HEK293 (cell line): ENCODE results near the gene LRRC59.

Experiments used
- GLI4 ChIP-seq: fragments of 450-650 bp; formaldehyde crosslinking; IDR thresholded peaks from 2 replicates; pipeline ENCODE4 v1.5.1; 2016; ENCODE audit warnings: missing biosample characterization, missing genetic modification characterization
- KLF1 ChIP-seq: fragments of 450-650 bp; formaldehyde crosslinking; IDR thresholded peaks from 2 replicates; pipeline ENCODE4 v1.5.1; 2016; ENCODE audit warnings: missing biosample characterization, missing genetic modification characterization
- MYNN ChIP-seq: fragments of 450-650 bp; formaldehyde crosslinking; IDR thresholded peaks from 2 replicates; pipeline ENCODE4 v1.5.1; 2016; ENCODE audit warnings: missing biosample characterization, missing genetic modification characterization, borderline replicate concordance
- PBX3 ChIP-seq: sonication (generic); formaldehyde crosslinking; IDR thresholded peaks from 2 replicates; pipeline ENCODE4 v1.8.1; 2022; ENCODE audit warnings: mild to moderate bottlenecking, moderate library complexity, missing genetic modification reagents
- ZBTB20 ChIP-seq: fragments of 450-650 bp; formaldehyde crosslinking; IDR thresholded peaks from 2 replicates; pipeline ENCODE4 v1.5.1; 2016; ENCODE audit warnings: missing biosample characterization, missing genetic modification characterization
- ZBTB7A ChIP-seq: fragments of 450-650 bp; formaldehyde crosslinking; IDR thresholded peaks from 2 replicates; pipeline ENCODE4 v1.5.1; 2016; ENCODE audit warnings: low read depth, missing biosample characterization, missing genetic modification characterization
- ZNF175 ChIP-seq: fragments of 450-650 bp; formaldehyde crosslinking; IDR thresholded peaks from 2 replicates; pipeline ENCODE4 v1.5.1; 2016; ENCODE audit warnings: missing biosample characterization, missing genetic modification characterization
- ZNF266 ChIP-seq: fragments of 450-650 bp; formaldehyde crosslinking; IDR thresholded peaks from 2 replicates; pipeline ENCODE4 v1.5.1; 2016; ENCODE audit warnings: missing biosample characterization, missing genetic modification characterization, low read depth
- ZNF292 ChIP-seq: fragments of 450-650 bp; formaldehyde crosslinking; IDR thresholded peaks from 2 replicates; pipeline ENCODE4 v1.5.1; 2016; ENCODE audit warnings: low read depth, missing biosample characterization, missing genetic modification characterization, borderline replicate concordance
- ZNF571 ChIP-seq: fragments of 450-650 bp; formaldehyde crosslinking; IDR thresholded peaks from 2 replicates; pipeline ENCODE4 v1.5.0; 2017; ENCODE audit warnings: missing biosample characterization, missing genetic modification characterization
- ZNF707 ChIP-seq: fragments of 450-650 bp; formaldehyde crosslinking; IDR thresholded peaks from 2 replicates; pipeline ENCODE4 v1.5.1; 2016; ENCODE audit warnings: missing biosample characterization, missing genetic modification characterization
- ZNF777 ChIP-seq: fragments of 450-650 bp; formaldehyde crosslinking; IDR thresholded peaks from 2 replicates; pipeline ENCODE4 v1.5.1; 2017; ENCODE audit warnings: missing biosample characterization, missing genetic modification characterization, borderline replicate concordance
- TF ChIP-seq, protein P1 (sequence below): fragments of 450-650 bp; formaldehyde crosslinking; IDR thresholded peaks from 2 replicates; pipeline ENCODE4 v1.5.1; 2016; ENCODE audit warnings: missing biosample characterization, missing genetic modification characterization
- TF ChIP-seq, protein P2 (sequence below): fragments of 450-650 bp; formaldehyde crosslinking; IDR thresholded peaks from 2 replicates; pipeline ENCODE4 v1.5.1; 2016; ENCODE audit warnings: missing biosample characterization, missing genetic modification characterization

- TF ChIP-seq, protein P1, sequence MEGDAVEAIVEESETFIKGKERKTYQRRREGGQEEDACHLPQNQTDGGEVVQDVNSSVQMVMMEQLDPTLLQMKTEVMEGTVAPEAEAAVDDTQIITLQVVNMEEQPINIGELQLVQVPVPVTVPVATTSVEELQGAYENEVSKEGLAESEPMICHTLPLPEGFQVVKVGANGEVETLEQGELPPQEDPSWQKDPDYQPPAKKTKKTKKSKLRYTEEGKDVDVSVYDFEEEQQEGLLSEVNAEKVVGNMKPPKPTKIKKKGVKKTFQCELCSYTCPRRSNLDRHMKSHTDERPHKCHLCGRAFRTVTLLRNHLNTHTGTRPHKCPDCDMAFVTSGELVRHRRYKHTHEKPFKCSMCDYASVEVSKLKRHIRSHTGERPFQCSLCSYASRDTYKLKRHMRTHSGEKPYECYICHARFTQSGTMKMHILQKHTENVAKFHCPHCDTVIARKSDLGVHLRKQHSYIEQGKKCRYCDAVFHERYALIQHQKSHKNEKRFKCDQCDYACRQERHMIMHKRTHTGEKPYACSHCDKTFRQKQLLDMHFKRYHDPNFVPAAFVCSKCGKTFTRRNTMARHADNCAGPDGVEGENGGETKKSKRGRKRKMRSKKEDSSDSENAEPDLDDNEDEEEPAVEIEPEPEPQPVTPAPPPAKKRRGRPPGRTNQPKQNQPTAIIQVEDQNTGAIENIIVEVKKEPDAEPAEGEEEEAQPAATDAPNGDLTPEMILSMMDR (tag by site-specific recombination), result no peak
- TF ChIP-seq MYNN (tag by site-specific recombination), result no peak
- no peak for TF ChIP-seq ZNF777 (tag by site-specific recombination)
- TF ChIP-seq, protein P2, sequence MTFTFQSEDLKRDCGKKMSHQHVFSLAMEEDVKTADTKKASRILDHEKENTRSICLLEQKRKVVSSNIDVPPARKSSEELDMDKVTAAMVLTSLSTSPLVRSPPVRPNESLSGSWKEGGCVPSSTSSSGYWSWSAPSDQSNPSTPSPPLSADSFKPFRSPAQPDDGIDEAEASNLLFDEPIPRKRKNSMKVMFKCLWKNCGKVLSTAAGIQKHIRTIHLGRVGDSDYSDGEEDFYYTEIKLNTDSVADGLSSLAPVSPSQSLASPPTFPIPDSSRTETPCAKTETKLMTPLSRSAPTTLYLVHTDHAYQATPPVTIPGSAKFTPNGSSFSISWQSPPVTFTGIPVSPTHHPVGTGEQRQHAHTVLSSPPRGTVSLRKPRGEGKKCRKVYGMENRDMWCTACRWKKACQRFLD (tag by site-specific recombination), result no peak
- no peak for TF ChIP-seq ZBTB7A (tag by site-specific recombination)
- TF ChIP-seq KLF1, result no peak
- no peak for TF ChIP-seq ZNF292 (tag by site-specific recombination)
- TF ChIP-seq GLI4 (tag by site-specific recombination), result no peak
- TF ChIP-seq ZNF707, result no peak
- no peak for TF ChIP-seq ZBTB20
- no peak for TF ChIP-seq ZNF571 (tag by site-specific recombination)
- no peak for TF ChIP-seq PBX3 (CRISPR knock-in tag)
- no peak for TF ChIP-seq ZNF175 (tag by site-specific recombination)
- TF ChIP-seq ZNF266 (tag by site-specific recombination), result no peak
Measured at GRCh38 chr17:50349243-50349600, 48.1 kb downstream of the LRRC59 start.
